H1 (cell line): ENCODE measurements around the gene CISH. TPM values are rescaled to one million over a fixed set of nuclear protein-coding genes. Genes with fewer than 3 reads are reported as not detected.

Experiments
- CTCF ChIA-PET: fragments of 300-600 bp; sonication (Branson Sonifier 250); formaldehyde crosslinking; loops from one replicate; lab custom pipeline; 2021; ENCODE audit not compliant: partially characterized antibody; lab: Charles Lee
- POLR2A ChIA-PET: fragments of 300-600 bp; sonication (Branson Sonifier 250); formaldehyde crosslinking; loops from one replicate; lab custom pipeline; 2021; ENCODE audit warnings: inconsistent platforms; ENCODE audit not compliant: partially characterized antibody; lab: Charles Lee
- DNase-seq, 2 experiments: peaks; one replicate each; pipeline versions ENCODE4 v3.0.0 to v3.0.0-alpha.2; 2010 to 2022; ENCODE audit warnings: low spot score in 2 of 2, low read depth in 1 of 2, mixed read lengths in 1 of 2
- FAIRE-seq: peaks from 2 replicates; lab custom pipeline; 2011; peaks lifted over from hg19 to GRCh38; lab: Jason Lieb, UNC
- H2AFZ ChIP-seq: 2 replicates; pipeline ENCODE4 v1.8.1; 2012; ENCODE audit warnings: low read length, inconsistent platforms
- H2AK5ac ChIP-seq: 2 replicates; pipeline ENCODE4 v1.6.1; 2013; ENCODE audit warnings: low read depth, low read length
- H2BK120ac ChIP-seq: replicated peaks from 2 replicates; pipeline ENCODE3; 2013; ENCODE audit warnings: low read depth, low read length, inconsistent platforms
- H2BK12ac ChIP-seq: 2 replicates; pipeline ENCODE4 v1.6.1; 2013; ENCODE audit warnings: low read depth, low read length
- H2BK15ac ChIP-seq: 2 replicates; pipeline ENCODE4 v1.6.1; 2013; ENCODE audit warnings: low read length
- H2BK20ac ChIP-seq: 2 replicates; pipeline ENCODE4 v1.6.1; 2013; ENCODE audit warnings: low read length
- H2BK5ac ChIP-seq: 2 replicates; pipeline ENCODE4 v1.6.1; 2013; ENCODE audit warnings: low read depth, low read length
- H3K14ac ChIP-seq: 2 replicates; pipeline ENCODE4 v1.6.1; 2013; ENCODE audit warnings: inconsistent platforms; ENCODE audit not compliant: insufficient read length
- H3K18ac ChIP-seq: 2 replicates; pipeline ENCODE4 v1.6.1; 2013; ENCODE audit warnings: low read length; ENCODE audit errors: extremely low read depth
- H3K23ac ChIP-seq: 2 replicates; pipeline ENCODE4 v1.6.1; 2013; ENCODE audit warnings: inconsistent platforms; ENCODE audit not compliant: insufficient read length
- H3K23me2 ChIP-seq: 2 replicates; pipeline ENCODE4 v1.6.1; 2013; ENCODE audit warnings: low read depth, low read length
- H3K27ac ChIP-seq: 2 replicates; pipeline ENCODE4 v1.6.1; 2011; ENCODE audit warnings: low read depth, low read length, inconsistent platforms
- H3K27me3 ChIP-seq, 4 experiments: replicated peaks in 1 of 4; 1 replicate in 1 of 4; 2 replicates in 3 of 4; pipeline versions ENCODE4 v1.6.1 to v1.8.1; 2011 to 2013; ENCODE audit warnings: low read length in 3 of 4, mild to moderate bottlenecking in 3 of 4, inconsistent platforms in 2 of 4, mixed read lengths in 2 of 4, moderate library complexity in 1 of 4; ENCODE audit not compliant: control insufficient read depth in 3 of 4, insufficient read depth in 3 of 4; ENCODE audit errors: extremely low read depth in 1 of 4
- H3K36me3 ChIP-seq, 4 experiments: 2 replicates each; pipeline versions ENCODE4 v1.6.1 to v1.8.1; 2011 to 2013; ENCODE audit warnings: mild to moderate bottlenecking in 4 of 4, low read length in 3 of 4, moderate library complexity in 2 of 4, control low read depth in 1 of 4, inconsistent platforms in 1 of 4; ENCODE audit not compliant: insufficient read depth in 4 of 4, control insufficient read depth in 2 of 4
- H3K4ac ChIP-seq: replicated peaks from 2 replicates; pipeline ENCODE3; 2013; ENCODE audit warnings: low read length, low read depth, mixed read lengths, inconsistent platforms; ENCODE audit not compliant: insufficient read length
- H3K4me1 ChIP-seq, 4 experiments: replicated peaks in 1 of 4; 1 replicate in 1 of 4; 2 replicates in 3 of 4; pipeline versions ENCODE4 v1.6.1 to v1.8.1; 2011 to 2013; ENCODE audit warnings: low read length in 3 of 4, inconsistent platforms in 2 of 4, mixed read lengths in 1 of 4; ENCODE audit not compliant: insufficient read depth in 4 of 4, control insufficient read depth in 3 of 4
- H3K4me2 ChIP-seq, 2 experiments: 2 replicates each; pipeline versions ENCODE4 v1.6.1 to v1.8.1; 2011 to 2013; ENCODE audit warnings: low read depth in 2 of 2, low read length in 2 of 2, control low read depth in 1 of 2, inconsistent platforms in 1 of 2, mild to moderate bottlenecking in 1 of 2; ENCODE audit not compliant: insufficient read depth in 1 of 2
- H3K4me3 ChIP-seq, 4 experiments: fragments of 200-600, 300-600 bp in 1 of 4; sonication (generic), shearing (Covaris generic), sonication (Bioruptor Twin) in 1 of 4; 2 replicates each; pipeline versions ENCODE4 v1.5.1 to v1.8.1; 2011 to 2016; ENCODE audit warnings: low read length in 4 of 4, low read depth in 3 of 4, control low read depth in 2 of 4, inconsistent platforms in 2 of 4, mild to moderate bottlenecking in 2 of 4, mixed read lengths in 1 of 4, moderate library complexity in 1 of 4; ENCODE audit not compliant: insufficient read depth in 2 of 4; ENCODE audit errors: extremely low read depth in 1 of 4
- H3K56ac ChIP-seq: replicated peaks from 2 replicates; pipeline ENCODE3; 2013; ENCODE audit warnings: low read depth, mild to moderate bottlenecking, mixed read lengths, low read length, inconsistent platforms; ENCODE audit not compliant: insufficient read length
- H3K79me1 ChIP-seq: 2 replicates; pipeline ENCODE4 v1.6.1; 2013; ENCODE audit warnings: low read depth, low read length, control low read depth
- H3K79me2 ChIP-seq, 2 experiments: 2 replicates each; pipeline versions ENCODE4 v1.6.1 to v1.8.1; 2012 to 2013; ENCODE audit warnings: low read length in 2 of 2, mild to moderate bottlenecking in 2 of 2, inconsistent platforms in 1 of 2; ENCODE audit not compliant: insufficient read depth in 2 of 2, control insufficient read depth in 1 of 2
- H3K9ac ChIP-seq, 4 experiments: replicated peaks in 1 of 4; 1 replicate in 1 of 4; 2 replicates in 3 of 4; pipeline versions ENCODE4 v1.6.1 to v1.8.1; 2011 to 2013; ENCODE audit warnings: low read depth in 3 of 4, low read length in 3 of 4, control low read depth in 2 of 4, mild to moderate bottlenecking in 2 of 4, moderate library complexity in 2 of 4, inconsistent platforms in 1 of 4; ENCODE audit errors: extremely low read depth in 1 of 4
- H3K9me3 ChIP-seq, 2 experiments: 2 replicates each; pipeline versions ENCODE4 v1.6.1 to v1.8.1; 2012 to 2013; ENCODE audit warnings: mild to moderate bottlenecking in 2 of 2, moderate library complexity in 2 of 2, control low read depth in 1 of 2, inconsistent platforms in 1 of 2, low read depth in 1 of 2, low read length in 1 of 2, mixed read lengths in 1 of 2; ENCODE audit not compliant: insufficient read depth in 2 of 2
- H4K20me1 ChIP-seq, 2 experiments: replicated peaks in 1 of 2; 2 replicates each; pipeline versions ENCODE3 to v1.8.1; 2011 to 2013; ENCODE audit warnings: inconsistent platforms in 2 of 2, low read length in 2 of 2, mild to moderate bottlenecking in 1 of 2; ENCODE audit not compliant: insufficient read depth in 2 of 2, control insufficient read depth in 1 of 2
- H4K5ac ChIP-seq: 2 replicates; pipeline ENCODE4 v1.6.1; 2013; ENCODE audit warnings: low read length, low read depth, mixed read lengths, inconsistent platforms; ENCODE audit not compliant: insufficient read length
- H4K8ac ChIP-seq: 2 replicates; pipeline ENCODE4 v1.8.0; 2013; ENCODE audit warnings: mild to moderate bottlenecking, moderate library complexity, low read length, inconsistent platforms; ENCODE audit not compliant: insufficient read depth; ENCODE audit errors: extremely low read depth
- H4K91ac ChIP-seq: replicated peaks from 2 replicates; pipeline ENCODE3; 2013; ENCODE audit warnings: low read length, mixed read lengths, inconsistent platforms; ENCODE audit not compliant: insufficient read length
- EGR1 ChIP-seq: IDR thresholded peaks from 2 replicates; pipeline ENCODE4 v1.6.1; 2011; ENCODE audit warnings: low read depth, low read length, borderline replicate concordance
- HDAC6 ChIP-seq: IDR thresholded peaks from one replicate; pipeline ENCODE4 v1.7.1; 2012; ENCODE audit warnings: low read depth, mild to moderate bottlenecking, inconsistent platforms, low read length, moderate library complexity
- JUN ChIP-seq: IDR thresholded peaks from 2 replicates; pipeline ENCODE4 v1.6.1; 2011; ENCODE audit warnings: low read depth, mild to moderate bottlenecking, improper control_type of control experiment, low read length
- JUND ChIP-seq: IDR thresholded peaks from 2 replicates; pipeline ENCODE4 v1.6.1; 2011; ENCODE audit warnings: mild to moderate bottlenecking, improper control_type of control experiment, low read length
- NANOG ChIP-seq: IDR thresholded peaks from 2 replicates; pipeline ENCODE4 v1.6.1; 2011; ENCODE audit warnings: low read length, low read depth, mild to moderate bottlenecking, inconsistent platforms; ENCODE audit not compliant: insufficient read depth, poor library complexity, severe bottlenecking
- RAD21 ChIP-seq, 2 experiments: IDR thresholded peaks in 1 of 2; conservative IDR thresholded peaks in 1 of 2; 2 replicates each; pipeline ENCODE4 v1.6.1; 2011; ENCODE audit warnings: low read depth in 2 of 2, low read length in 2 of 2, improper control_type of control experiment in 1 of 2, inconsistent platforms in 1 of 2, mild to moderate bottlenecking in 1 of 2, moderate library complexity in 1 of 2
- RXRA ChIP-seq: IDR thresholded peaks from 2 replicates; pipeline ENCODE4 v1.6.1; 2011; ENCODE audit warnings: low read depth, mild to moderate bottlenecking, low read length, moderate library complexity; ENCODE audit not compliant: insufficient read depth
- SAP30 ChIP-seq: fragments of 300-600 bp; sonication (generic); IDR thresholded peaks from 2 replicates; pipeline ENCODE4 v1.7.1; 2012; ENCODE audit warnings: low read length, moderate library complexity, mild to moderate bottlenecking, inconsistent platforms; ENCODE audit not compliant: insufficient read depth, insufficient replicate concordance
- SIN3A ChIP-seq, 2 experiments: IDR thresholded peaks in 1 of 2; conservative IDR thresholded peaks in 1 of 2; 2 replicates each; pipeline ENCODE4 v1.6.1; 2011 to 2012; ENCODE audit warnings: low read length in 2 of 2, improper control_type of control experiment in 1 of 2, low read depth in 1 of 2, mild to moderate bottlenecking in 1 of 2
- SP4 ChIP-seq: IDR thresholded peaks from 2 replicates; pipeline ENCODE4 v1.6.1; 2012; ENCODE audit warnings: low read length, inconsistent platforms
- SUZ12 ChIP-seq: fragments of 200-600 bp; sonication (generic); IDR thresholded peaks from 2 replicates; pipeline ENCODE4 v1.6.1; 2012; ENCODE audit warnings: mild to moderate bottlenecking, inconsistent platforms, low read length, moderate library complexity, mixed read lengths
- TAF7 ChIP-seq: optimal IDR thresholded peaks from 2 replicates; pipeline ENCODE3; 2011; ENCODE audit warnings: low read depth, mild to moderate bottlenecking, inconsistent platforms, low read length, moderate library complexity, borderline replicate concordance
- ZNF274 ChIP-seq: IDR thresholded peaks from 2 replicates; pipeline ENCODE4 v1.7.0; 2012; ENCODE audit warnings: low read length, borderline replicate concordance; ENCODE audit errors: extremely low read depth
- WGBS, 2 experiments: shearing (Covaris generic) in 1 of 2; methylation state at CpG; one replicate each; pipeline versions ENCODE4 v1.1.6 to v1.1.7; 2013 to 2015; ENCODE audit warnings: low lambda C conversion rate in 2 of 2, mixed read lengths in 2 of 2, inconsistent platforms in 1 of 2, low coverage in 1 of 2, missing lambda C conversion rate in 1 of 2; ENCODE audit not compliant: insufficient replicate concordance in 2 of 2, insufficient coverage in 1 of 2, insufficient read length in 1 of 2; ENCODE audit errors: extremely low coverage in 1 of 2, missing lambda C conversion rate in 1 of 2; 5-methylcytosine and 5-hydroxymethylcytosine counted together
- polyA plus RNA-seq, 7 experiments: library from polyadenylated mRNA; depleted of rRNA in 3 of 7; stranded (reverse) in 5 of 7; unstranded in 2 of 7; fragments of >200 nt in 5 of 7; fragments of 200-250 nt in 2 of 7; gene quantifications; 1 replicate in 5 of 7; 2 replicates in 1 of 7; 4 replicates in 1 of 7; pipeline versions ENCODE4 v1.2.1 to v1.2.3, GENCODE V29; 2011 to 2013; ENCODE audit warnings: missing spikeins in 2 of 7, mixed read lengths in 2 of 7
- total RNA-seq: library from RNA; stranded (reverse); fragmentation: NEBNext Ultra II Directional; extraction: Animal tissue kit (Norgen Biotek cat#: 25700); gene quantifications from 2 replicates; pipeline ENCODE4 v1.2.1, GENCODE V29; 2021

Gene CISH
- total and polyA plus RNA-seq, 2 of the 8 experiments (the other 6 are each of a cell fraction or from before 2014, with no cell fraction given), result 1.9 to 2.2 TPM

DNA sequence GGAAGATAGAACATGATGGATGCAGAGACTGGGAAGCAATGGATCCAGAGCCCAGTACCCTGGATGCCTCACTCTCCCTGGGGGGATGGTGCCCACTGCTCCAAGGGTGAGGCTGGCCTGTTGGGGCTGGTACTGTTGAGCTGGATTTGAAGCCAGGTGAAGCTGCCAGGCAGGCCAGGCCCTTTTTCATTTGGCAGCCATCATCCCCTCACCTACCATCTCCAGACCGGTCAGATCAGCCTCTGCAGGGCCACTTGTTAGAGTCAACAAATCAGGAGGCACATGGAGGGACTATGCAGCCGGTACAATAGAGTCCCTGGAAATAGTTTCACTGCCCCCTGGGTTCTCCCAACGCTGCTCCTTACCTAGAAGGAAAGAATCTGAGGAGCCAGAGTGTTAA lies 11.3 kb upstream of the CISH start:
- Histone ChIP-seq H3K36me3 (peaks cover 0 to 3% (median 0%) of the 10 kb centered on the region in 4 experiments; a peak in 2 of 8 replicates), H3K56ac (no peak overlapping the region), H2AFZ (no peak overlapping the region), H3K27me3 (no peaks in the 10 kb centered on the region), H3K27ac (no peak overlapping the region), H3K79me1 (peaks cover 9% of the 10 kb centered on the region), H4K91ac (no peak overlapping the region), H3K4me2 (no peak overlapping the region), H2BK12ac (no peak overlapping the region), H4K20me1 (peaks cover 6 to 18% of the 10 kb centered on the region in 2 experiments), H2BK20ac (no peak overlapping the region), H3K23me2 (no peaks in the 10 kb centered on the region; the same call in 1 of the 2 replicates), H2BK120ac (no peak overlapping the region), H3K9ac (no peak overlapping the region), H3K4ac (no peak overlapping the region), H3K4me1 (peaks cover under 1 to 19% (median 12%) of the 10 kb centered on the region in 4 experiments), H3K4me3 (no peak overlapping the region), H3K14ac (no peak overlapping the region), H3K9me3 (no peaks in the 10 kb centered on the region), H3K18ac (no peak overlapping the region), H2AK5ac (no peak overlapping the region), H2BK5ac (no peak overlapping the region), H3K79me2 (peaks cover 0 to 31% of the 10 kb centered on the region in 2 experiments; a peak in 1 of 4 replicates), H4K5ac (no peak overlapping the region), H3K23ac (no peak overlapping the region), H2BK15ac (no peak overlapping the region), H4K8ac (no peak overlapping the region; the same call in 1 of the 2 replicates)
- CTCF ChIA-PET, result interaction anchor here (0.7 to 63.8 kb wide), 4 partner anchors 1 to 303 kb away, joined by 4 to 1262 read pairs (median 1062); partner anchors contain the start of genes C3orf18, CISH, DOCK3 and HEMK1
- no peak for FAIRE-seq
- no peak for DNase-seq
- POLR2A ChIA-PET, result interaction anchor here (0.6 kb wide), 1 partner anchor 762 kb away, joined by 3 read pairs; no protein-coding TSS in a partner anchor
- 85% methylated on average over 3 of the region's 3 CpGs; no CpG with 5 or more reads in 1 of the 2 experiments for WGBS, 2 experiments
- TF ChIP-seq HDAC6 (no peak), SIN3A (conservative IDR thresholded peaks at IDR 0.05 in 1 of 2, IDR thresholded peaks at IDR 0.05 in 1 of 2; ENCODE audit: low read depth in 1 of 2, low read length in 2 of 2) (no peak), JUND (no peak), SP4 (no peak), NANOG (no peak), ZNF274 (no peak), EGR1 (no peak), JUN (no peak), RXRA (no peak), RAD21 (IDR thresholded peaks at IDR 0.05 in 1 of 2, conservative IDR thresholded peaks at IDR 0.05 in 1 of 2; ENCODE audit: low read depth in 2 of 2, low read length in 2 of 2) (no peak), SAP30 (no peak), TAF7 (no peak), SUZ12 (no peak)
